ENCODE measurements around the gene ZNF385C. TPM values are rescaled to one million over a fixed set of nuclear protein-coding genes. Genes with fewer than 3 reads are reported as not detected.

ZNF385C gene
- polyA plus RNA-seq, 2 donors, result 0.12 to 0.24 TPM

GRCh38 chr17:42126836-42127235, 28.6 kb upstream of the ZNF385C start:
- WGBS, 2 donors, result 79 to 86% methylated on average over 3 of the region's 3 CpGs
- peaks cover 19 to 44% of the 10 kb centered on the region in 2 donors for H3K36me3 ChIP-seq (ENCODE audit: control insufficient read depth in 2 of 2, insufficient read depth in 2 of 2, low read length in 1 of 2)
- H3K4me3 ChIP-seq (ENCODE audit: low read depth in 1 of 2, low read length in 2 of 2), result no peak overlapping the region
- peaks cover 4 to 11% of the 10 kb centered on the region in 2 donors for H3K4me1 ChIP-seq (ENCODE audit: control insufficient read depth in 2 of 2, insufficient read depth in 2 of 2, low read length in 1 of 2)
- no peaks in the 10 kb centered on the region for H3K27me3 ChIP-seq (ENCODE audit: control insufficient read depth in 1 of 2, insufficient read depth in 2 of 2, low read length in 2 of 2)
- no peaks in the 10 kb centered on the region for H3K9me3 ChIP-seq (ENCODE audit: control insufficient read depth in 2 of 2, insufficient read depth in 1 of 2, low read depth in 1 of 2, low read length in 1 of 2)
- H3K27ac ChIP-seq (ENCODE audit: low read depth in 2 of 2, low read length in 1 of 2), result no peak overlapping the region

GRCh38 chr17:42125565-42125964, 27.3 kb upstream of the ZNF385C start:
- H3K36me3 ChIP-seq (ENCODE audit: control insufficient read depth in 2 of 2, insufficient read depth in 2 of 2, low read length in 1 of 2), result peaks cover 19 to 43% of the 10 kb centered on the region in 2 donors

GRCh38 chr17:42124256-42124655, 26.0 kb upstream of the ZNF385C start:
- peaks cover 19 to 31% of the 10 kb centered on the region in 2 donors for H3K36me3 ChIP-seq (ENCODE audit: control insufficient read depth in 2 of 2, insufficient read depth in 2 of 2, low read length in 1 of 2)
- no peak overlapping the region for H3K4me3 ChIP-seq (ENCODE audit: low read depth in 1 of 2, low read length in 2 of 2)
- 89 to 92% methylated on average over 3 of the region's 3 CpGs for WGBS, 2 donors
- H3K4me1 ChIP-seq (ENCODE audit: control insufficient read depth in 2 of 2, insufficient read depth in 2 of 2, low read length in 1 of 2), result peaks cover 9 to 12% of the 10 kb centered on the region in 2 donors
- H3K27ac ChIP-seq (ENCODE audit: low read depth in 2 of 2, low read length in 1 of 2), result no peak overlapping the region
- H3K27me3 ChIP-seq (ENCODE audit: control insufficient read depth in 1 of 2, insufficient read depth in 2 of 2, low read length in 2 of 2), result no peaks in the 10 kb centered on the region
- no peaks in the 10 kb centered on the region for H3K9me3 ChIP-seq (ENCODE audit: control insufficient read depth in 2 of 2, insufficient read depth in 1 of 2, low read depth in 1 of 2, low read length in 1 of 2)

More at GRCh38 chr17:42125565-42125964, 27.3 kb upstream of the ZNF385C start:
- Histone ChIP-seq H3K27ac (ENCODE audit: low read depth in 2 of 2, low read length in 1 of 2) (no peak overlapping the region), H3K4me3 (ENCODE audit: low read depth in 1 of 2, low read length in 2 of 2) (no peak overlapping the region), H3K27me3 (ENCODE audit: control insufficient read depth in 1 of 2, insufficient read depth in 2 of 2, low read length in 2 of 2) (no peaks in the 10 kb centered on the region), H3K9me3 (ENCODE audit: control insufficient read depth in 2 of 2, insufficient read depth in 1 of 2, low read depth in 1 of 2, low read length in 1 of 2) (no peaks in the 10 kb centered on the region), H3K4me1 (ENCODE audit: control insufficient read depth in 2 of 2, insufficient read depth in 2 of 2, low read length in 1 of 2) (peaks cover 7 to 11% of the 10 kb centered on the region in 2 donors)
- WGBS, 2 donors, result 82 to 83% methylated on average over 12 of the region's 12 CpGs

GRCh38 chr17:42122371-42123303, 24.4 kb upstream of the ZNF385C start, which contains the start of gene HSPB9:
HSPB9 (plus strand) TSS chr17:42122804; CDS start chr17:42122851, 47 bp downstream.
- Histone ChIP-seq H3K4me3 (ENCODE audit: low read depth in 1 of 2, low read length in 2 of 2) (peak within 1 kb of the TSS in 1 of 2 donors; percentile 15), H3K9me3 (ENCODE audit: control insufficient read depth in 2 of 2, insufficient read depth in 1 of 2, low read depth in 1 of 2, low read length in 1 of 2) (no peaks in the 10 kb centered on the region), H3K27me3 (ENCODE audit: control insufficient read depth in 1 of 2, insufficient read depth in 2 of 2, low read length in 2 of 2) (no peaks in the 10 kb centered on the region), H3K36me3 (ENCODE audit: control insufficient read depth in 2 of 2, insufficient read depth in 2 of 2, low read length in 1 of 2) (peaks cover 11 to 25% of the 10 kb centered on the region in 2 donors), H3K4me1 (ENCODE audit: control insufficient read depth in 2 of 2, insufficient read depth in 2 of 2, low read length in 1 of 2) (peaks cover 9 to 13% of the 10 kb centered on the region in 2 donors), H3K27ac (ENCODE audit: low read depth in 2 of 2, low read length in 1 of 2) (peak within 1 kb of the TSS; percentile 15 to 31)
- 38 to 50% methylated on average over 61 of the region's 61 CpGs for WGBS, 2 donors

- 5 to 7% methylated on average over 54 to 57 of the region's 57 CpGs for WGBS, 2 donors
- H3K36me3 ChIP-seq (ENCODE audit: control insufficient read depth in 2 of 2, insufficient read depth in 2 of 2, low read length in 1 of 2), result peaks cover 6 to 30% of the 10 kb centered on the region in 2 donors
- peak within 1 kb of the TSS in 1 of 2 donors; percentile 15 for H3K27ac ChIP-seq (ENCODE audit: low read depth in 2 of 2, low read length in 1 of 2)
- no peaks in the 10 kb centered on the region for H3K9me3 ChIP-seq (ENCODE audit: control insufficient read depth in 2 of 2, insufficient read depth in 1 of 2, low read depth in 1 of 2, low read length in 1 of 2)
- peak within 1 kb of the TSS; percentile 29 to 90 for H3K4me3 ChIP-seq (ENCODE audit: low read depth in 1 of 2, low read length in 2 of 2)
- H3K4me1 ChIP-seq (ENCODE audit: control insufficient read depth in 2 of 2, insufficient read depth in 2 of 2, low read length in 1 of 2), result peaks cover 9 to 13% of the 10 kb centered on the region in 2 donors
- H3K27me3 ChIP-seq (ENCODE audit: control insufficient read depth in 1 of 2, insufficient read depth in 2 of 2, low read length in 2 of 2), result no peaks in the 10 kb centered on the region
These were observed 22.8 kb upstream of the ZNF385C start, which contains the start of gene KAT2A for GRCh38 chr17:42120770-42121769. KAT2A (minus strand) TSS chr17:42121367; CDS start chr17:42121304, 63 bp downstream.

- Histone ChIP-seq H3K27me3 (ENCODE audit: control insufficient read depth in 1 of 2, insufficient read depth in 2 of 2, low read length in 2 of 2) (no peaks in the 10 kb centered on the region), H3K9me3 (ENCODE audit: control insufficient read depth in 2 of 2, insufficient read depth in 1 of 2, low read depth in 1 of 2, low read length in 1 of 2) (no peaks in the 10 kb centered on the region), H3K4me1 (ENCODE audit: control insufficient read depth in 2 of 2, insufficient read depth in 2 of 2, low read length in 1 of 2) (peaks cover 9 to 13% of the 10 kb centered on the region in 2 donors), H3K36me3 (ENCODE audit: control insufficient read depth in 2 of 2, insufficient read depth in 2 of 2, low read length in 1 of 2) (peaks cover 3 to 28% of the 10 kb centered on the region in 2 donors), H3K4me3 (ENCODE audit: low read depth in 1 of 2, low read length in 2 of 2) (peak overlapping the region; percentile 29 to 90), H3K27ac (ENCODE audit: low read depth in 2 of 2, low read length in 1 of 2) (no peak overlapping the region)
- 36 to 40% methylated on average over 7 of the region's 7 CpGs for WGBS, 2 donors
These were observed 22.0 kb upstream of the ZNF385C start for GRCh38 chr17:42120161-42120769.

GRCh38 chr17:42119301-42119700, 21.0 kb upstream of the ZNF385C start:
- Histone ChIP-seq H3K36me3 (ENCODE audit: control insufficient read depth in 2 of 2, insufficient read depth in 2 of 2, low read length in 1 of 2) (peaks cover 3 to 28% of the 10 kb centered on the region in 2 donors), H3K27me3 (ENCODE audit: control insufficient read depth in 1 of 2, insufficient read depth in 2 of 2, low read length in 2 of 2) (no peaks in the 10 kb centered on the region), H3K9me3 (ENCODE audit: control insufficient read depth in 2 of 2, insufficient read depth in 1 of 2, low read depth in 1 of 2, low read length in 1 of 2) (no peaks in the 10 kb centered on the region), H3K4me3 (ENCODE audit: low read depth in 1 of 2, low read length in 2 of 2) (no peak overlapping the region), H3K4me1 (ENCODE audit: control insufficient read depth in 2 of 2, insufficient read depth in 2 of 2, low read length in 1 of 2) (peaks cover 9 to 13% of the 10 kb centered on the region in 2 donors), H3K27ac (ENCODE audit: low read depth in 2 of 2, low read length in 1 of 2) (no peak overlapping the region)
- WGBS, 2 donors, result 88 to 89% methylated on average over 18 of the region's 18 CpGs

GRCh38 chr17:42118545-42118944, 20.3 kb upstream of the ZNF385C start:
- Histone ChIP-seq H3K27me3 (ENCODE audit: control insufficient read depth in 1 of 2, insufficient read depth in 2 of 2, low read length in 2 of 2) (no peaks in the 10 kb centered on the region), H3K9me3 (ENCODE audit: control insufficient read depth in 2 of 2, insufficient read depth in 1 of 2, low read depth in 1 of 2, low read length in 1 of 2) (no peaks in the 10 kb centered on the region), H3K27ac (ENCODE audit: low read depth in 2 of 2, low read length in 1 of 2) (no peak overlapping the region), H3K4me3 (ENCODE audit: low read depth in 1 of 2, low read length in 2 of 2) (no peak overlapping the region), H3K4me1 (ENCODE audit: control insufficient read depth in 2 of 2, insufficient read depth in 2 of 2, low read length in 1 of 2) (peaks cover 9 to 13% of the 10 kb centered on the region in 2 donors), H3K36me3 (ENCODE audit: control insufficient read depth in 2 of 2, insufficient read depth in 2 of 2, low read length in 1 of 2) (peaks cover 3 to 31% of the 10 kb centered on the region in 2 donors)
- WGBS, 2 donors, result 55 to 61% methylated on average over 2 of the region's 2 CpGs

Measured in esophagus (tissue), 2 donors.